Panc1 (cell line): Measurements from ENCODE around the gene SH2D1B.

Experiments used
- SIN3A ChIP-seq: IDR thresholded peaks from 2 replicates; pipeline ENCODE4 v1.6.1; 2012; ENCODE audit warnings: low read depth, mild to moderate bottlenecking, low read length, moderate library complexity, borderline replicate concordance; ENCODE audit not compliant: insufficient read depth
- TCF7L2 ChIP-seq: IDR thresholded peaks from 2 replicates; pipeline ENCODE4 v1.6.1; 2011; ENCODE audit warnings: mild to moderate bottlenecking, low read depth, low read length, inconsistent platforms
- TF ChIP-seq, protein P1 (sequence below): fragments of 450-650 bp; IDR thresholded peaks from 2 replicates; pipeline ENCODE4 v1.5.1; 2017; ENCODE audit warnings: mild to moderate bottlenecking

DNA sequence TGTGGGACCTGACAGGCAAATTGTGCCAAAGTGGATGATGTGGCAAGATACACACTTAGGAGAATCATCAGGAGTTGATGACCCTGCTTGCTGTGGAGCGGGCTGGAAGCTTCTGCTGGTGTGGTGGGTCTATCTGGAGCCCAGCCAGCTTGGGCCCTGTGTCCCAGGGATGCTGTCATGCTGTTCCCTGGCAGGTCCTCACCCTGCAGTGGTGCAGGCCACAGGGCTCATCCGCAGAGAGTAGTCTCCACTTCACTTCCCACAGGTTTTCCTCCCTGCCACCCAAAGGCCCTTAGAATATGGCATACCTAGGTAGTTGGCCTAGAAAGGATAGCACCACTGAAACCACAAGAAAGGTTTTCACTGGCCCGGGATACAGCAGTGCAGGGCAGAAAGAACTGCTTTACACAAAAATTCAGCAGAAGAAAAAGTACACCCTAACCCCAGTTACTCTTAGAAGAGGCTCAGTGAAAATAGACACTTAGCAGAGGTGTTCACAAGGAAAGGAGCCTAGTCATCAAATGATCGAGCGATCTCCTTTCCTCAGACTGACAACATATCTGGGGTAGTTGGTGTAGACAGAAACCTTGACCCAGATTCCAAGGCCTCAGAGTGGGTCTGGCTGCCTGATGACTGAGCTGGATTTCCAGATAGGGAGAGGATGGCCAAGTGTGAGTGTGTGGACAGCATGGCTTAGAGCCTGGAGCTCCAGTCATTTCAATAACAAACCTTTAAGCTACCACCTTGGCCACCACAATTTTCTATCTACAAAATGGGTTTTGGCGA, 31.7 kb downstream of the SH2D1B start:
- TF ChIP-seq, protein P1, sequence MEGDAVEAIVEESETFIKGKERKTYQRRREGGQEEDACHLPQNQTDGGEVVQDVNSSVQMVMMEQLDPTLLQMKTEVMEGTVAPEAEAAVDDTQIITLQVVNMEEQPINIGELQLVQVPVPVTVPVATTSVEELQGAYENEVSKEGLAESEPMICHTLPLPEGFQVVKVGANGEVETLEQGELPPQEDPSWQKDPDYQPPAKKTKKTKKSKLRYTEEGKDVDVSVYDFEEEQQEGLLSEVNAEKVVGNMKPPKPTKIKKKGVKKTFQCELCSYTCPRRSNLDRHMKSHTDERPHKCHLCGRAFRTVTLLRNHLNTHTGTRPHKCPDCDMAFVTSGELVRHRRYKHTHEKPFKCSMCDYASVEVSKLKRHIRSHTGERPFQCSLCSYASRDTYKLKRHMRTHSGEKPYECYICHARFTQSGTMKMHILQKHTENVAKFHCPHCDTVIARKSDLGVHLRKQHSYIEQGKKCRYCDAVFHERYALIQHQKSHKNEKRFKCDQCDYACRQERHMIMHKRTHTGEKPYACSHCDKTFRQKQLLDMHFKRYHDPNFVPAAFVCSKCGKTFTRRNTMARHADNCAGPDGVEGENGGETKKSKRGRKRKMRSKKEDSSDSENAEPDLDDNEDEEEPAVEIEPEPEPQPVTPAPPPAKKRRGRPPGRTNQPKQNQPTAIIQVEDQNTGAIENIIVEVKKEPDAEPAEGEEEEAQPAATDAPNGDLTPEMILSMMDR = no peak
- TF ChIP-seq SIN3A (no peak), TCF7L2 (no peak)
